ENCODE data around the gene KIAA0408.

The KIAA0408 gene

GRCh38 chr6:127460465-127460864, 1.3 kb upstream of the KIAA0408 start:
- no peak for TF ChIP-seq CTCF (IDR thresholded peaks at IDR 0.05; ENCODE audit: control extremely low read depth, extremely low read depth, low read depth, missing control alignments)
- POLR2A ChIA-PET = no interaction called here
- no peak for DNase-seq (ENCODE audit: extremely low spot score)
- CTCF ChIA-PET = interaction anchor here (1.2 to 6.9 kb wide), 5 partner anchors 9 to 79 kb away, joined by 3 to 59 read pairs (median 5); no protein-coding TSS in a partner anchor

- CTCF ChIA-PET = interaction anchor here (0.7 to 6.9 kb wide), 9 partner anchors 10 to 89 kb away, joined by 3 to 59 read pairs (median 3); no protein-coding TSS in a partner anchor
- TF ChIP-seq CTCF (IDR thresholded peaks at IDR 0.05; ENCODE audit: control extremely low read depth, extremely low read depth, low read depth, missing control alignments) = no peak
- POLR2A ChIA-PET = no interaction called here
- DNase-seq (ENCODE audit: extremely low spot score) = no peak
These were observed 372 bp downstream of the KIAA0408 start for GRCh38 chr6:127458817-127459216.

GRCh38 chr6:127458222-127458621, 967 bp downstream of the KIAA0408 start:
- TF ChIP-seq CTCF (IDR thresholded peaks at IDR 0.05; ENCODE audit: control extremely low read depth, extremely low read depth, low read depth, missing control alignments) = no peak
- ChIA-PET CTCF (interaction anchor here (1.5 to 6.9 kb wide), 2 partner anchors 10 to 81 kb away, joined by 3 to 59 read pairs; no protein-coding TSS in a partner anchor), POLR2A (no interaction called here)
- DNase-seq (ENCODE audit: extremely low spot score) = no peak

- TF ChIP-seq CTCF (IDR thresholded peaks at IDR 0.05; ENCODE audit: control extremely low read depth, extremely low read depth, low read depth, missing control alignments) = no peak
- ChIA-PET CTCF (no interaction called here), POLR2A (no interaction called here)
- DNase-seq (ENCODE audit: extremely low spot score) = no peak
These were observed 1.6 kb downstream of the KIAA0408 start for GRCh38 chr6:127457456-127458064.

GRCh38 chr6:127456465-127456864, 2.7 kb downstream of the KIAA0408 start:
- POLR2A ChIA-PET = no interaction called here
- DNase-seq (ENCODE audit: extremely low spot score) = no peak
- no peak for TF ChIP-seq CTCF (IDR thresholded peaks at IDR 0.05; ENCODE audit: control extremely low read depth, extremely low read depth, low read depth, missing control alignments)
- CTCF ChIA-PET = interaction anchor here (1.0 kb wide), 1 partner anchor 59 kb away, joined by 3 read pairs; no protein-coding TSS in a partner anchor

GRCh38 chr6:127453845-127454619, 5.2 kb downstream of the KIAA0408 start:
- ChIA-PET CTCF (interaction anchor here (1.2 to 1.5 kb wide), 3 partner anchors 9 to 60 kb away, joined by 3 to 5 read pairs (median 3); no protein-coding TSS in a partner anchor), POLR2A (no interaction called here)
- DNase-seq (ENCODE audit: extremely low spot score) = no peak
- no peak for TF ChIP-seq CTCF (IDR thresholded peaks at IDR 0.05; ENCODE audit: control extremely low read depth, extremely low read depth, low read depth, missing control alignments)
